Measurements from ENCODE around the gene PRKAR2A. TPM values are rescaled to one million over a fixed set of nuclear protein-coding genes. Genes with fewer than 3 reads are reported as not detected.

Gene PRKAR2A
- total and polyA plus RNA-seq, 10 of the 15 experiments (the other 5 are each of a cell fraction or from before 2014, with no cell fraction given): 9.8 to 46.2 (median 13.2) TPM

- TF ChIP-seq, protein P1, sequence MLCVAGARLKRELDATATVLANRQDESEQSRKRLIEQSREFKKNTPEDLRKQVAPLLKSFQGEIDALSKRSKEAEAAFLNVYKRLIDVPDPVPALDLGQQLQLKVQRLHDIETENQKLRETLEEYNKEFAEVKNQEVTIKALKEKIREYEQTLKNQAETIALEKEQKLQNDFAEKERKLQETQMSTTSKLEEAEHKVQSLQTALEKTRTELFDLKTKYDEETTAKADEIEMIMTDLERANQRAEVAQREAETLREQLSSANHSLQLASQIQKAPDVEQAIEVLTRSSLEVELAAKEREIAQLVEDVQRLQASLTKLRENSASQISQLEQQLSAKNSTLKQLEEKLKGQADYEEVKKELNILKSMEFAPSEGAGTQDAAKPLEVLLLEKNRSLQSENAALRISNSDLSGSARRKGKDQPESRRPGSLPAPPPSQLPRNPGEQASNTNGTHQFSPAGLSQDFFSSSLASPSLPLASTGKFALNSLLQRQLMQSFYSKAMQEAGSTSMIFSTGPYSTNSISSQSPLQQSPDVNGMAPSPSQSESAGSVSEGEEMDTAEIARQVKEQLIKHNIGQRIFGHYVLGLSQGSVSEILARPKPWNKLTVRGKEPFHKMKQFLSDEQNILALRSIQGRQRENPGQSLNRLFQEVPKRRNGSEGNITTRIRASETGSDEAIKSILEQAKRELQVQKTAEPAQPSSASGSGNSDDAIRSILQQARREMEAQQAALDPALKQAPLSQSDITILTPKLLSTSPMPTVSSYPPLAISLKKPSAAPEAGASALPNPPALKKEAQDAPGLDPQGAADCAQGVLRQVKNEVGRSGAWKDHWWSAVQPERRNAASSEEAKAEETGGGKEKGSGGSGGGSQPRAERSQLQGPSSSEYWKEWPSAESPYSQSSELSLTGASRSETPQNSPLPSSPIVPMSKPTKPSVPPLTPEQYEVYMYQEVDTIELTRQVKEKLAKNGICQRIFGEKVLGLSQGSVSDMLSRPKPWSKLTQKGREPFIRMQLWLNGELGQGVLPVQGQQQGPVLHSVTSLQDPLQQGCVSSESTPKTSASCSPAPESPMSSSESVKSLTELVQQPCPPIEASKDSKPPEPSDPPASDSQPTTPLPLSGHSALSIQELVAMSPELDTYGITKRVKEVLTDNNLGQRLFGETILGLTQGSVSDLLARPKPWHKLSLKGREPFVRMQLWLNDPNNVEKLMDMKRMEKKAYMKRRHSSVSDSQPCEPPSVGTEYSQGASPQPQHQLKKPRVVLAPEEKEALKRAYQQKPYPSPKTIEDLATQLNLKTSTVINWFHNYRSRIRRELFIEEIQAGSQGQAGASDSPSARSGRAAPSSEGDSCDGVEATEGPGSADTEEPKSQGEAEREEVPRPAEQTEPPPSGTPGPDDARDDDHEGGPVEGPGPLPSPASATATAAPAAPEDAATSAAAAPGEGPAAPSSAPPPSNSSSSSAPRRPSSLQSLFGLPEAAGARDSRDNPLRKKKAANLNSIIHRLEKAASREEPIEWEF (IDR thresholded peaks at IDR 0.05; ENCODE audit: insufficient replicate concordance, low read depth, low read length): no peak
- TF ChIP-seq CHD2 (IDR thresholded peaks at IDR 0.05; ENCODE audit: borderline replicate concordance, low read depth, low read length) (no peak), E2F8 (IDR thresholded peaks at IDR 0.05; ENCODE audit: low read depth, partially characterized antibody) (no peak), ZNF24 (IDR thresholded peaks at IDR 0.05) (no peak), TAF1 (IDR thresholded peaks at IDR 0.05; ENCODE audit: borderline replicate concordance, low read depth, low read length) (no peak), FOXK2 (IDR thresholded peaks at IDR 0.05) (no peak), BHLHE40 (IDR thresholded peaks at IDR 0.05; ENCODE audit: borderline replicate concordance in 1 of 2, low read depth in 2 of 2, low read length in 1 of 2) (no peak), POU2F2 (IDR thresholded peaks at IDR 0.05; ENCODE audit: borderline replicate concordance, low read depth, low read length) (no peak)
These were observed 58.0 kb downstream of the PRKAR2A start (continued) for GRCh38 chr3:48789665-48790064.
